PC-9 (cell line): Measurements from ENCODE around the gene NFAM1. TPM values are rescaled to one million over a fixed set of nuclear protein-coding genes. Genes with fewer than 3 reads are reported as not detected.

Experiments
- BruUV-seq: library from RNA; stranded (reverse); fragments of 400-500 nt; replicated peaks from 2 replicates; lab custom pipeline; 2021; lab: Mats Ljungman, UMichigan
- CTCF ChIA-PET: fragments of 300-600 bp; sonication (Branson Sonifier 250); formaldehyde crosslinking; loops from one replicate; lab custom pipeline; 2022; ENCODE audit warnings: antibody characterized with exemption; lab: Charles Lee
- POLR2A ChIA-PET: fragments of 300-600 bp; sonication (Branson Sonifier 250); formaldehyde crosslinking; loops from one replicate; lab custom pipeline; 2022; ENCODE audit warnings: antibody characterized with exemption; ENCODE audit not compliant: unreplicated experiment; lab: Charles Lee
- DNase-seq, 2 experiments: peaks; one replicate each; pipeline versions ENCODE4 v3.0.0 to v3.0.0-alpha.2; 2015 to 2022; ENCODE audit warnings: mixed read lengths in 1 of 2
- H2AFZ ChIP-seq: fragments of 200-600 bp; sonication (generic); 2 replicates; pipeline ENCODE4 v1.8.1; 2017; ENCODE audit warnings: antibody characterized with exemption
- H3F3A ChIP-seq: fragments of 200-600 bp; sonication (generic); 2 replicates; pipeline ENCODE4 v1.8.1; 2017; ENCODE audit warnings: antibody characterized with exemption, mild to moderate bottlenecking, low read depth; ENCODE audit not compliant: insufficient read depth
- H3K27ac ChIP-seq: fragments of 200-600 bp; sonication (generic); 2 replicates; pipeline ENCODE4 v1.6.1; 2016; ENCODE audit warnings: mixed run types
- H3K27me3 ChIP-seq: fragments of 200-600 bp; sonication (generic); 2 replicates; pipeline ENCODE4 v1.6.1; 2016; ENCODE audit warnings: low read depth, mixed run types; ENCODE audit not compliant: insufficient read depth
- H3K36me3 ChIP-seq: fragments of 200-600 bp; sonication (generic); 2 replicates; pipeline ENCODE4 v1.6.1; 2016; ENCODE audit warnings: low read depth, mixed run types
- H3K4me1 ChIP-seq: fragments of 200-600 bp; sonication (generic); replicated peaks from 2 replicates; pipeline ENCODE4 v1.6.1; 2016; ENCODE audit warnings: mixed run types; ENCODE audit not compliant: insufficient read depth
- H3K4me2 ChIP-seq: fragments of 200-600 bp; sonication (generic); 2 replicates; pipeline ENCODE4 v1.6.1; 2017; ENCODE audit warnings: mixed run types
- H3K4me3 ChIP-seq: fragments of 200-600 bp; sonication (generic); 2 replicates; pipeline ENCODE4 v1.6.1; 2016; ENCODE audit warnings: mixed run types
- H3K79me2 ChIP-seq: fragments of 200-600 bp; sonication (generic); 2 replicates; pipeline ENCODE4 v1.6.1; 2017; ENCODE audit warnings: low read depth, mixed run types
- H3K9me2 ChIP-seq: fragments of 200-600 bp; sonication (generic); 2 replicates; pipeline ENCODE4 v1.8.1; 2017; ENCODE audit warnings: mild to moderate bottlenecking; ENCODE audit not compliant: insufficient read depth
- H3K9me3 ChIP-seq: fragments of 200-600 bp; sonication (generic); 2 replicates; pipeline ENCODE4 v1.8.1; 2016; ENCODE audit warnings: low read depth; ENCODE audit not compliant: insufficient read depth
- H4K20me1 ChIP-seq: fragments of 200-600 bp; sonication (generic); 2 replicates; pipeline ENCODE4 v1.8.1; 2017; ENCODE audit not compliant: insufficient read depth
- CTCF ChIP-seq: fragments of 200-600 bp; sonication (generic); conservative IDR thresholded peaks from 2 replicates; pipeline ENCODE4 v1.6.1; 2017; ENCODE audit warnings: mixed run types, antibody characterized with exemption, mild to moderate bottlenecking, moderate library complexity
- EZH2 ChIP-seq: fragments of 200-600 bp; sonication (generic); IDR thresholded peaks from 2 replicates; pipeline ENCODE4 v1.8.0; 2017; ENCODE audit warnings: antibody characterized with exemption, low read depth
- intact Hi-C: fragments of 100-400 bp; cut with micrococcal nuclease; formaldehyde crosslinking; loops from one replicate; pipeline ENCODE4 v1.10.0; 2022; ENCODE audit not compliant: unreplicated experiment
- total RNA-seq: library from RNA; stranded (reverse); gene quantifications from 2 replicates; pipeline ENCODE4 v1.2.3, GENCODE V29; 2021

The NFAM1 gene
- total RNA-seq, 1 experiment from 2014 or later: not detected

- no peaks in the 10 kb centered on the region for H3K9me3 ChIP-seq
- H3K27me3 ChIP-seq: no peaks in the 10 kb centered on the region
- H3K36me3 ChIP-seq: no peaks in the 10 kb centered on the region
- H2AFZ ChIP-seq: no peak overlapping the region
- TF ChIP-seq EZH2: no peak
- ChIA-PET POLR2A (interaction anchor here (0.5 kb wide), 1 partner anchor 115 kb away, joined by 3 read pairs; no protein-coding TSS in a partner anchor), CTCF (no interaction called here)
- H3F3A ChIP-seq: no peaks in the 10 kb centered on the region; the same call in 1 of the 2 replicates
- H3K4me1 ChIP-seq: 0 out of 2 replicates have a peak, but pooled peaks cover 9% of the 10 kb centered on the region
- H3K9me2 ChIP-seq: no peaks in the 10 kb centered on the region
- H3K79me2 ChIP-seq: no peaks in the 10 kb centered on the region
- no TSS peak for BruUV-seq
- intact Hi-C loops: no loop called here
- H3K4me3 ChIP-seq: no peak overlapping the region
- no peak overlapping the region for H3K4me2 ChIP-seq
- no peaks in the 10 kb centered on the region for H4K20me1 ChIP-seq
- DNase-seq: no peak
- H3K27ac ChIP-seq: no peak overlapping the region
These were observed 70.7 kb downstream of the NFAM1 start for GRCh38 chr22:42361523-42361922.

GRCh38 chr22:42360348-42360747, 71.9 kb downstream of the NFAM1 start:
- intact Hi-C loops: no loop called here
- no TSS peak for BruUV-seq
- H3F3A ChIP-seq: no peaks in the 10 kb centered on the region; the same call in 1 of the 2 replicates
- H4K20me1 ChIP-seq: no peaks in the 10 kb centered on the region
- CTCF ChIA-PET: no interaction called here
- TF ChIP-seq CTCF (no peak), EZH2 (no peak)
- H3K27me3 ChIP-seq: no peaks in the 10 kb centered on the region
- H3K4me3 ChIP-seq: no peak overlapping the region
- no peak overlapping the region for H3K4me2 ChIP-seq
- no peaks in the 10 kb centered on the region for H3K79me2 ChIP-seq
- H3K9me2 ChIP-seq: no peaks in the 10 kb centered on the region
- no peak for DNase-seq
- H3K27ac ChIP-seq: no peak overlapping the region
- no peak overlapping the region for H2AFZ ChIP-seq
- no peaks in the 10 kb centered on the region for H3K9me3 ChIP-seq
- POLR2A ChIA-PET: interaction anchor here (0.6 kb wide), 1 partner anchor 622 kb away, joined by 3 read pairs; no protein-coding TSS in a partner anchor
- H3K4me1 ChIP-seq: 0 out of 2 replicates have a peak, but pooled peaks cover 9% of the 10 kb centered on the region
- no peaks in the 10 kb centered on the region for H3K36me3 ChIP-seq

- H3K79me2 ChIP-seq: no peaks in the 10 kb centered on the region
- H3K9me2 ChIP-seq: no peaks in the 10 kb centered on the region
- CTCF ChIA-PET: no interaction called here
- H4K20me1 ChIP-seq: no peaks in the 10 kb centered on the region
- TF ChIP-seq EZH2 (no peak), CTCF (no peak)
- no TSS peak for BruUV-seq
- H3K4me1 ChIP-seq: 0 out of 2 replicates have a peak, but pooled peaks cover 9% of the 10 kb centered on the region
- POLR2A ChIA-PET: no interaction called here
- H3K4me3 ChIP-seq: no peak overlapping the region
- no peaks in the 10 kb centered on the region; the same call in 1 of the 2 replicates for H3F3A ChIP-seq
- intact Hi-C loops: no loop called here
- DNase-seq: no peak
- no peak overlapping the region for H3K4me2 ChIP-seq
- H3K27me3 ChIP-seq: no peaks in the 10 kb centered on the region
- no peak overlapping the region for H3K27ac ChIP-seq
- no peaks in the 10 kb centered on the region for H3K36me3 ChIP-seq
- no peak overlapping the region for H2AFZ ChIP-seq
- H3K9me3 ChIP-seq: no peaks in the 10 kb centered on the region
These were observed 73.3 kb downstream of the NFAM1 start for GRCh38 chr22:42358643-42359558.
